Breast epithelium (tissue), 3 donors: Measurements from ENCODE around the gene PTPN11.

Experiments
- CTCF ChIP-seq, 3 donors: fragments of 450-650 bp; IDR thresholded peaks; one replicate each; pipeline ENCODE4 v1.5.1; 2016 to 2017; ENCODE audit warnings: antibody characterized with exemption in 3 of 3, mild to moderate bottlenecking in 3 of 3, moderate library complexity in 3 of 3
- POLR2AphosphoS5 ChIP-seq, 3 donors: sonication (generic); formaldehyde crosslinking; IDR thresholded peaks; one replicate each; pipeline ENCODE4 v1.6.1; 2017; ENCODE audit warnings: antibody characterized with exemption in 3 of 3

- TF ChIP-seq POLR2AphosphoS5 (IDR thresholded peaks at IDR 0.05) (no peak), CTCF (IDR thresholded peaks at IDR 0.05) (no peak)
These were observed 132.9 kb downstream of the PTPN11 start for GRCh38 chr12:112551681-112552080.
